ENCODE measurements around the gene HCN1.
"Not testable (repeated sequence)": the region's sequence is repeated elsewhere in the genome, so short reads cannot be mapped to it uniquely, and the experiment has no call there.

The HCN1 gene

GRCh38 chr5:45444856-45445255, 251.3 kb downstream of the HCN1 start:
- H3K9me3 ChIP-seq (ENCODE audit: control insufficient read depth in 1 of 2, low read length in 2 of 2); H3K4me1 ChIP-seq (ENCODE audit: control insufficient read depth in 1 of 2, insufficient read depth in 2 of 2, low read length in 2 of 2); H3K27me3 ChIP-seq (ENCODE audit: control insufficient read depth in 1 of 2, insufficient read depth in 2 of 2, low read length in 2 of 2); H3K36me3 ChIP-seq (ENCODE audit: control insufficient read depth in 1 of 2, insufficient read depth in 2 of 2, low read length in 2 of 2); H3K4me3 ChIP-seq (ENCODE audit: low read depth in 1 of 2, low read length in 2 of 2); H3K27ac ChIP-seq (ENCODE audit: low read depth, low read length); H3K9ac ChIP-seq (ENCODE audit: low read depth in 1 of 2, low read length in 2 of 2): not testable (repeated sequence)

- Histone ChIP-seq H3K27me3 (ENCODE audit: control insufficient read depth in 1 of 2, insufficient read depth in 2 of 2, low read length in 2 of 2) (no peaks in the 10 kb centered on the region), H3K9me3 (ENCODE audit: control insufficient read depth in 1 of 2, low read length in 2 of 2) (no peaks in the 10 kb centered on the region), H3K4me3 (ENCODE audit: low read depth in 1 of 2, low read length in 2 of 2) (no peak overlapping the region), H3K36me3 (ENCODE audit: control insufficient read depth in 1 of 2, insufficient read depth in 2 of 2, low read length in 2 of 2) (no peaks in the 10 kb centered on the region), H3K4me1 (ENCODE audit: control insufficient read depth in 1 of 2, insufficient read depth in 2 of 2, low read length in 2 of 2) (no peaks in the 10 kb centered on the region), H3K27ac (ENCODE audit: low read depth, low read length) (no peak overlapping the region), H3K9ac (ENCODE audit: low read depth in 1 of 2, low read length in 2 of 2) (no peak overlapping the region)
Measured at GRCh38 chr5:45440466-45440865, 255.7 kb downstream of the HCN1 start.

- Histone ChIP-seq H3K9ac (ENCODE audit: low read depth in 1 of 2, low read length in 2 of 2) (no peak overlapping the region), H3K4me1 (ENCODE audit: control insufficient read depth in 1 of 2, insufficient read depth in 2 of 2, low read length in 2 of 2) (no peaks in the 10 kb centered on the region), H3K27ac (ENCODE audit: low read depth, low read length) (no peak overlapping the region)
Measured at GRCh38 chr5:45437752-45438151, 258.4 kb downstream of the HCN1 start.

GRCh38 chr5:45417285-45417998, 278.7 kb downstream of the HCN1 start:
- H3K36me3 ChIP-seq (ENCODE audit: control insufficient read depth in 1 of 2, insufficient read depth in 2 of 2, low read length in 2 of 2), result no peaks in the 10 kb centered on the region
- H3K9ac ChIP-seq (ENCODE audit: low read depth in 1 of 2, low read length in 2 of 2), result no peak overlapping the region
- no peaks in the 10 kb centered on the region for H3K27me3 ChIP-seq (ENCODE audit: control insufficient read depth in 1 of 2, insufficient read depth in 2 of 2, low read length in 2 of 2)
- H3K4me3 ChIP-seq (ENCODE audit: low read depth in 1 of 2, low read length in 2 of 2), result no peak overlapping the region
- H3K9me3 ChIP-seq (ENCODE audit: control insufficient read depth in 1 of 2, low read length in 2 of 2), result no peaks in the 10 kb centered on the region
- no peak overlapping the region for H3K27ac ChIP-seq (ENCODE audit: low read depth, low read length)
- peaks cover 0 to 5% of the 10 kb centered on the region in 2 donors for H3K4me1 ChIP-seq (ENCODE audit: control insufficient read depth in 1 of 2, insufficient read depth in 2 of 2, low read length in 2 of 2)

More at GRCh38 chr5:45437752-45438151, 258.4 kb downstream of the HCN1 start:
- no peaks in the 10 kb centered on the region for H3K9me3 ChIP-seq (ENCODE audit: control insufficient read depth in 1 of 2, low read length in 2 of 2)
- no peaks in the 10 kb centered on the region for H3K36me3 ChIP-seq (ENCODE audit: control insufficient read depth in 1 of 2, insufficient read depth in 2 of 2, low read length in 2 of 2)
- H3K4me3 ChIP-seq (ENCODE audit: low read depth in 1 of 2, low read length in 2 of 2), result no peak overlapping the region
- no peaks in the 10 kb centered on the region for H3K27me3 ChIP-seq (ENCODE audit: control insufficient read depth in 1 of 2, insufficient read depth in 2 of 2, low read length in 2 of 2)

- Histone ChIP-seq H3K27ac (ENCODE audit: low read depth, low read length) (no peak overlapping the region), H3K36me3 (ENCODE audit: control insufficient read depth in 1 of 2, insufficient read depth in 2 of 2, low read length in 2 of 2) (no peaks in the 10 kb centered on the region), H3K9me3 (ENCODE audit: control insufficient read depth in 1 of 2, low read length in 2 of 2) (no peaks in the 10 kb centered on the region), H3K9ac (ENCODE audit: low read depth in 1 of 2, low read length in 2 of 2) (no peak overlapping the region), H3K27me3 (ENCODE audit: control insufficient read depth in 1 of 2, insufficient read depth in 2 of 2, low read length in 2 of 2) (no peaks in the 10 kb centered on the region), H3K4me1 (ENCODE audit: control insufficient read depth in 1 of 2, insufficient read depth in 2 of 2, low read length in 2 of 2) (peaks cover 0 to 5% of the 10 kb centered on the region in 2 donors), H3K4me3 (ENCODE audit: low read depth in 1 of 2, low read length in 2 of 2) (peak overlapping the region in 1 of 2 donors; percentile 10)
Measured at GRCh38 chr5:45414620-45415573, 281.3 kb downstream of the HCN1 start.

GRCh38 chr5:45411971-45412612, 284.1 kb downstream of the HCN1 start:
- Histone ChIP-seq H3K36me3 (ENCODE audit: control insufficient read depth in 1 of 2, insufficient read depth in 2 of 2, low read length in 2 of 2) (no peaks in the 10 kb centered on the region), H3K9me3 (ENCODE audit: control insufficient read depth in 1 of 2, low read length in 2 of 2) (no peaks in the 10 kb centered on the region), H3K4me1 (ENCODE audit: control insufficient read depth in 1 of 2, insufficient read depth in 2 of 2, low read length in 2 of 2) (peaks cover 0 to 5% of the 10 kb centered on the region in 2 donors), H3K27ac (ENCODE audit: low read depth, low read length) (no peak overlapping the region), H3K9ac (ENCODE audit: low read depth in 1 of 2, low read length in 2 of 2) (no peak overlapping the region), H3K4me3 (ENCODE audit: low read depth in 1 of 2, low read length in 2 of 2) (no peak overlapping the region), H3K27me3 (ENCODE audit: control insufficient read depth in 1 of 2, insufficient read depth in 2 of 2, low read length in 2 of 2) (no peaks in the 10 kb centered on the region)

GRCh38 chr5:45410304-45410995, 285.7 kb downstream of the HCN1 start:
- peaks cover 0 to 4% of the 10 kb centered on the region in 2 donors for H3K4me1 ChIP-seq (ENCODE audit: control insufficient read depth in 1 of 2, insufficient read depth in 2 of 2, low read length in 2 of 2)
- H3K27ac ChIP-seq (ENCODE audit: low read depth, low read length), result no peak overlapping the region
- H3K9me3 ChIP-seq (ENCODE audit: control insufficient read depth in 1 of 2, low read length in 2 of 2), result no peaks in the 10 kb centered on the region
- H3K9ac ChIP-seq (ENCODE audit: low read depth in 1 of 2, low read length in 2 of 2), result no peak overlapping the region
- H3K36me3 ChIP-seq (ENCODE audit: control insufficient read depth in 1 of 2, insufficient read depth in 2 of 2, low read length in 2 of 2), result no peaks in the 10 kb centered on the region
- no peaks in the 10 kb centered on the region for H3K27me3 ChIP-seq (ENCODE audit: control insufficient read depth in 1 of 2, insufficient read depth in 2 of 2, low read length in 2 of 2)
- H3K4me3 ChIP-seq (ENCODE audit: low read depth in 1 of 2, low read length in 2 of 2), result no peak overlapping the region

GRCh38 chr5:45408067-45408466, 288.1 kb downstream of the HCN1 start:
- Histone ChIP-seq H3K4me3 (ENCODE audit: low read depth in 1 of 2, low read length in 2 of 2) (no peak overlapping the region), H3K4me1 (ENCODE audit: control insufficient read depth in 1 of 2, insufficient read depth in 2 of 2, low read length in 2 of 2) (no peaks in the 10 kb centered on the region), H3K27ac (ENCODE audit: low read depth, low read length) (no peak overlapping the region), H3K9me3 (ENCODE audit: control insufficient read depth in 1 of 2, low read length in 2 of 2) (no peaks in the 10 kb centered on the region), H3K36me3 (ENCODE audit: control insufficient read depth in 1 of 2, insufficient read depth in 2 of 2, low read length in 2 of 2) (no peaks in the 10 kb centered on the region), H3K9ac (ENCODE audit: low read depth in 1 of 2, low read length in 2 of 2) (no peak overlapping the region), H3K27me3 (ENCODE audit: control insufficient read depth in 1 of 2, insufficient read depth in 2 of 2, low read length in 2 of 2) (no peaks in the 10 kb centered on the region)

- no peak overlapping the region for H3K4me3 ChIP-seq (ENCODE audit: low read depth in 1 of 2, low read length in 2 of 2)
- H3K36me3 ChIP-seq (ENCODE audit: control insufficient read depth in 1 of 2, insufficient read depth in 2 of 2, low read length in 2 of 2), result no peaks in the 10 kb centered on the region
- H3K4me1 ChIP-seq (ENCODE audit: control insufficient read depth in 1 of 2, insufficient read depth in 2 of 2, low read length in 2 of 2), result no peaks in the 10 kb centered on the region
- H3K27ac ChIP-seq (ENCODE audit: low read depth, low read length), result no peak overlapping the region
- H3K9me3 ChIP-seq (ENCODE audit: control insufficient read depth in 1 of 2, low read length in 2 of 2), result no peaks in the 10 kb centered on the region
- no peaks in the 10 kb centered on the region for H3K27me3 ChIP-seq (ENCODE audit: control insufficient read depth in 1 of 2, insufficient read depth in 2 of 2, low read length in 2 of 2)
- no peak overlapping the region for H3K9ac ChIP-seq (ENCODE audit: low read depth in 1 of 2, low read length in 2 of 2)
Measured at GRCh38 chr5:45402804-45403455, 293.2 kb downstream of the HCN1 start.
